Naive thymus-derived CD4-positive, alpha-beta T cell (primary cell): ENCODE data around the gene OXSR1. TPM values are rescaled to one million over a fixed set of nuclear protein-coding genes. Genes with fewer than 3 reads are reported as not detected.
A peak's percentile ranks its signal among the peaks of the same experiment; 100 is the strongest.
"Not testable (repeated sequence)": the region's sequence is repeated elsewhere in the genome, so short reads cannot be mapped to it uniquely, and the experiment has no call there.

ENCODE experiments used
- ATAC-seq: fragments of 150-1000 bp; cut with Tn5 transposase; 2 replicates; pipeline ENCODE4 v1.10.0; 2021; ENCODE audit warnings: mild to moderate bottlenecking, moderate library complexity
- CTCF ChIA-PET: fragments of 350-600 bp; sonication (Branson Sonifier 250); formaldehyde crosslinking; loops from one replicate; lab custom pipeline; 2021; ENCODE audit warnings: antibody characterized with exemption; lab: Charles Lee
- POLR2A ChIA-PET: fragments of 350-600 bp; sonication (Branson Sonifier 250); formaldehyde crosslinking; loops from one replicate; lab custom pipeline; 2021; ENCODE audit warnings: antibody characterized with exemption, inconsistent platforms; lab: Charles Lee
- DNase-seq, 9 donors: peaks; one replicate each; pipeline versions ENCODE4 v3.0.0 to v3.0.0-alpha.2; 2020 to 2022; ENCODE audit warnings: mixed read lengths in 1 of 9
- H3K27ac ChIP-seq: one replicate; pipeline ENCODE4 v1.7.0; 2013; ENCODE audit warnings: mild to moderate bottlenecking, low read depth, low read length, moderate library complexity
- H3K27me3 ChIP-seq, 2 donors: one replicate each; pipeline ENCODE4 v1.7.0; 2013; ENCODE audit warnings: low read length in 2 of 2, mild to moderate bottlenecking in 2 of 2, moderate library complexity in 2 of 2; ENCODE audit not compliant: control insufficient read depth in 2 of 2, insufficient read depth in 2 of 2
- H3K36me3 ChIP-seq, 3 experiments: 1 replicate in 2 of 3; 2 replicates in 1 of 3; pipeline ENCODE4 v1.7.0; 2013; ENCODE audit warnings: low read length in 3 of 3, mild to moderate bottlenecking in 3 of 3, moderate library complexity in 1 of 3; ENCODE audit not compliant: insufficient read depth in 3 of 3, control insufficient read depth in 2 of 3
- H3K4me1 ChIP-seq, 2 donors: one replicate each; pipeline ENCODE4 v1.7.0; 2013; ENCODE audit warnings: low read length in 2 of 2, mild to moderate bottlenecking in 2 of 2, moderate library complexity in 1 of 2; ENCODE audit not compliant: control insufficient read depth in 2 of 2, insufficient read depth in 2 of 2
- H3K4me3 ChIP-seq: 2 replicates; pipeline ENCODE4 v1.7.0; 2013; ENCODE audit warnings: mild to moderate bottlenecking, low read length
- H3K9me3 ChIP-seq, 3 experiments: 1 replicate in 2 of 3; 2 replicates in 1 of 3; pipeline ENCODE4 v1.7.0; 2013; ENCODE audit warnings: low read length in 3 of 3; ENCODE audit not compliant: control insufficient read depth in 2 of 3
- H3K27ac Mint-ChIP-seq, 9 donors: one replicate each; pipeline ENCODE4 v1.8.0; 2020 to 2022; ENCODE audit warnings: mixed read lengths in 9 of 9, mild to moderate bottlenecking in 8 of 9, moderate library complexity in 5 of 9, inconsistent platforms in 2 of 9
- H3K27me3 Mint-ChIP-seq, 5 donors: one replicate each; pipeline ENCODE4 v1.8.0; 2021 to 2022; ENCODE audit warnings: mixed read lengths in 5 of 5, mild to moderate bottlenecking in 1 of 5
- H3K36me3 Mint-ChIP-seq, 5 donors: one replicate each; pipeline ENCODE4 v1.8.0; 2020 to 2022; ENCODE audit warnings: mixed read lengths in 5 of 5, mild to moderate bottlenecking in 3 of 5, inconsistent platforms in 1 of 5
- H3K4me1 Mint-ChIP-seq, 7 donors: one replicate each; pipeline ENCODE4 v1.8.0; 2020 to 2022; ENCODE audit warnings: mixed read lengths in 7 of 7, mild to moderate bottlenecking in 3 of 7, inconsistent platforms in 1 of 7
- H3K4me3 Mint-ChIP-seq, 10 donors: one replicate each; pipeline ENCODE4 v1.8.0; 2020 to 2022; ENCODE audit warnings: mild to moderate bottlenecking in 10 of 10, mixed read lengths in 10 of 10, moderate library complexity in 6 of 10, inconsistent platforms in 2 of 10
- H3K9me3 Mint-ChIP-seq, 11 donors: one replicate each; pipeline ENCODE4 v1.8.0; 2020 to 2022; ENCODE audit warnings: mixed read lengths in 11 of 11, mild to moderate bottlenecking in 4 of 11, inconsistent platforms in 1 of 11, moderate library complexity in 1 of 11
- intact Hi-C, 2 donors: fragments of 100-400 bp; cut with micrococcal nuclease; formaldehyde crosslinking; loops; one replicate each; pipeline ENCODE4 v1.15.1; 2023
- polyA plus RNA-seq, 2 donors: library from polyadenylated mRNA; unstranded; fragments of 300-500 nt; fragmentation: Illumina TruSeq; gene quantifications; one replicate each; pipeline ENCODE4 v1.2.3, GENCODE V29; 2021
- total RNA-seq, 6 experiments: library from RNA in 5 of 6; stranded (reverse) in 5 of 6; gene quantifications; 1 replicate in 5 of 6; 2 replicates in 1 of 6; pipeline ENCODE4 v1.2.3 and lab custom pipeline; 2021 to 2026

The OXSR1 gene
- total and polyA plus RNA-seq, 7 experiments from 2014 or later, result 12.3 to 59.7 (median 35.9) TPM

DNA sequence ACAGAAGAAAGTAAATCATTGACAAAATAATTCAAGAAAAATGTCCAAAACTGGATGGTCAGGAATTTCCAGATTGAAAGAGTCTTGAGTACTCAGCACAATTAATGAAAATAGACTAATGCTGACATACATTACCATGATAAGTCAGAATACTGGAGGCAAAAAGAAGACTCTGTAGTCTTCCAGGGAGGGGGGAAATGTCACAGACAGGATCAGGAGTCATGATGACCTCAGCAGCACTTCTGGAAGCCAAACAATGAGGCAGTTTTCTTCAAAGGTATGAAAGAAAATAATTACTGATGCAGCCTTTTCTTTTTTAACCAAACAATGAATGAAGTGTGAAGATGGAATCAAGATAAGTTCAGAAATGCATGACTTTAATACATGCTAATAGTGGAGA is 70.1 kb downstream of the OXSR1 start:
- no peaks in the 10 kb centered on the region for H3K4me1 ChIP-seq
- ATAC-seq, result no peak
- CTCF ChIA-PET, result no interaction called here
- no peak overlapping the region for H3K4me3 Mint-ChIP-seq
- H3K36me3 Mint-ChIP-seq, result peaks cover 55 to 95% (median 85%) of the 10 kb centered on the region in 5 donors
- H3K4me3 ChIP-seq, result no peak overlapping the region
- peaks cover 0 to 4% (median 0%) of the 10 kb centered on the region in 3 experiments for H3K9me3 ChIP-seq
- peaks cover 0 to 9% (median 0%) of the 10 kb centered on the region in 7 donors for H3K4me1 Mint-ChIP-seq
- H3K27me3 Mint-ChIP-seq, result no peaks in the 10 kb centered on the region
- no peak overlapping the region for H3K27ac ChIP-seq
- POLR2A ChIA-PET, result no interaction called here
- H3K36me3 ChIP-seq, result peaks cover 4 to 45% (median 12%) of the 10 kb centered on the region in 3 experiments
- H3K9me3 Mint-ChIP-seq, result peaks cover 7 to 52% (median 28%) of the 10 kb centered on the region in 11 donors
- H3K27me3 ChIP-seq, result no peaks in the 10 kb centered on the region
- H3K27ac Mint-ChIP-seq, result no peak overlapping the region
- DNase-seq, result no peak
- intact Hi-C loops, result no loop called here

DNA sequence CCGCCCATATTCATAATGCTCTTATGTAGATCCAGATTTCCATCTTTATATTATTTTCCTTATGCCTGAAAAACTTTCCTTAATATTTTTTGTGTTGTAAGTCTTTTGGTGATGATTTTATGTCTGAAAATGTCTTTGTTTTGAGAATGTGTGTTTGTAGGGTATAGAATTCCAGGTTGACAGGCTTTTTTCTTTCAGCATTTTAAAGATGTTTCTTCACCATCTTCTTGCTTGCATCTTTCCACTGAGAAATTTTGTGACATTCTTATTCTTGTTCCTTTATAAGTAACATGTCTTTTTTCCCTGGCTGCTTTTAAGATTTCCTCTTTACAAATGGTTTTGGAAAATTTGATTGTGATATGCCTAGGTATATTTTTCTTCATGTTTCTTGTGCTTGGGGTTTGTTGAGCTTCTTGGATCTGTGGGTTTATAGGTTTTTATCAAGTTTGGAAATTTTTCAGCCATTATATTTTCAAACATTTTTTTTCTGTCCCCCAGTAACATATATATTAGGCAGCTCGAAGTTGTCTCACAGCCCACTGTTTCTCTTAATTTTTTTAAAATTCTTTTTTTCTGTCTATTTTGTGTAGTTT is 73.2 kb downstream of the OXSR1 start:
- Histone ChIP-seq H3K27me3 (no peaks in the 10 kb centered on the region), H3K4me3 (no peak overlapping the region), H3K27ac (no peak overlapping the region), H3K36me3 (peaks cover 4 to 36% (median 12%) of the 10 kb centered on the region in 3 experiments), H3K4me1 (no peaks in the 10 kb centered on the region), H3K9me3 (peaks cover 0 to 4% (median 0%) of the 10 kb centered on the region in 3 experiments)
- intact Hi-C loops, result no loop called here
- Mint-ChIP-seq H3K36me3 (peaks cover 52 to 80% (median 66%) of the 10 kb centered on the region in 5 donors), H3K4me3 (no peak overlapping the region), H3K27me3 (no peaks in the 10 kb centered on the region), H3K4me1 (peaks cover 0 to 9% (median 0%) of the 10 kb centered on the region in 7 donors), H3K9me3 (peaks cover 7 to 52% (median 28%) of the 10 kb centered on the region in 11 donors), H3K27ac (no peak overlapping the region)
- DNase-seq, result no peak
- POLR2A ChIA-PET, result no interaction called here
- CTCF ChIA-PET, result interaction anchor here (1.1 kb wide), 1 partner anchor 264 kb away, joined by 3 read pairs; no protein-coding TSS in a partner anchor
- ATAC-seq, result no peak

DNA sequence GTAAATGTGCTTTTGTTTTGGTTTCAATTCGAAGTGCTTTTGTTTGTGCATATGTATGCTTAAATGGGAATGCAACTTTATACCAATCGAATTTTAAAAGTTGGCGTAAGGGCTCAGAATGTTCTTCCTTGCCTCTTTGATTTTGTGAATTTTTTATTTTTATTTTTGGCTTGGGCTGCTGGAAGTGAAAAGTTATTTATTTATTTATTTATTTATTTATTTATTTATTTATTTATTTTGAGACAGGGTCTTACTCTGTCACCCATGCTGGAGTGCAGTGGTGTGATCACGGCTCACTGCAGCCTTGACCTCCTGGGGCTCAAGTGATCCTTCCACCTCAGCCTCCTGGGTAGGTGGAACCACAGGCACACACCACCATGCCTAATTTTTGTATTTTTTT is 77.5 kb downstream of the OXSR1 start:
- POLR2A ChIA-PET, H3K27me3 Mint-ChIP-seq, H3K27me3 ChIP-seq, H3K27ac Mint-ChIP-seq, H3K27ac ChIP-seq, H3K9me3 ChIP-seq, DNase-seq, H3K4me3 Mint-ChIP-seq, CTCF ChIA-PET, ATAC-seq, H3K4me1 ChIP-seq, H3K4me3 ChIP-seq: not testable (repeated sequence)
- H3K36me3 Mint-ChIP-seq, result peaks cover 21 to 74% (median 38%) of the 10 kb centered on the region in 5 donors
- intact Hi-C loops, result loop anchor here in 1 of 2 donors (2.0 to 5.0 kb wide), 2 partner anchors 56 to 124 kb away; no protein-coding TSS in a partner anchor
- H3K9me3 Mint-ChIP-seq, result peaks cover 0 to 21% (median 11%) of the 10 kb centered on the region in 11 donors
- peaks cover 0 to 12% (median 0%) of the 10 kb centered on the region in 7 donors for H3K4me1 Mint-ChIP-seq
- H3K36me3 ChIP-seq, result peaks cover under 1 to 16% (median 5%) of the 10 kb centered on the region in 3 experiments

DNA sequence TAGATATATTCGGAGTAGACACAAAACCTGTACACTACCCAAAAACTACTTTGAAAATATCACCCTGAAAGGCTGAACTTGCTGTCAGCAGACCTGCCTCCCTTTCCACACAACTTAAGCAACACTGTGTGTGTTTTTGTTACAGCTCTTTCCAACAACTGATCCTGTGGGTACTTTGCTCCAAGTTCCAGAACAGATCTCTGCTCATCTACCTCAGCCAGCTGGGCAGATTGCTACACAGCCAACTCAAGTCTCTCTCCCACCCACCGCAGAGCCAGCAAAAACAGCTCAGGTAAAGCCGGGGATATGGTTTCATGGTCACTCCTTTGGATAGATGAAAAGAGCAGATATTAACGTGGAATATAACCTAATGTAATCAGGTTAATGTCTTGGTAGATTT is 80.6 kb downstream of the OXSR1 start:
- intact Hi-C loops, result loop anchor here in 1 of 2 donors (5.0 kb wide), 1 partner anchor 109 kb away; the partner anchor contains the start of genes ACAA1 and MYD88
- H3K27ac Mint-ChIP-seq, result peak overlapping the region in 1 of 9 donors; percentile 7
- no peaks in the 10 kb centered on the region for H3K4me1 ChIP-seq
- CTCF ChIA-PET, result no interaction called here
- H3K27me3 ChIP-seq, result no peaks in the 10 kb centered on the region
- H3K36me3 Mint-ChIP-seq, result peaks cover 9 to 60% (median 21%) of the 10 kb centered on the region in 5 donors
- no peaks in the 10 kb centered on the region for H3K9me3 ChIP-seq
- peaks cover 4 to 27% (median 18%) of the 10 kb centered on the region in 3 experiments for H3K36me3 ChIP-seq
- POLR2A ChIA-PET, result no interaction called here
- H3K4me3 ChIP-seq, result no peak overlapping the region
- ATAC-seq (no peak), DNase-seq (no peak)
- H3K9me3 Mint-ChIP-seq, result no peaks in the 10 kb centered on the region
- H3K27me3 Mint-ChIP-seq, result no peaks in the 10 kb centered on the region
- H3K27ac ChIP-seq, result no peak overlapping the region
- H3K4me3 Mint-ChIP-seq, result no peak overlapping the region
- peaks cover 0 to 6% (median 0%) of the 10 kb centered on the region in 7 donors for H3K4me1 Mint-ChIP-seq

DNA sequence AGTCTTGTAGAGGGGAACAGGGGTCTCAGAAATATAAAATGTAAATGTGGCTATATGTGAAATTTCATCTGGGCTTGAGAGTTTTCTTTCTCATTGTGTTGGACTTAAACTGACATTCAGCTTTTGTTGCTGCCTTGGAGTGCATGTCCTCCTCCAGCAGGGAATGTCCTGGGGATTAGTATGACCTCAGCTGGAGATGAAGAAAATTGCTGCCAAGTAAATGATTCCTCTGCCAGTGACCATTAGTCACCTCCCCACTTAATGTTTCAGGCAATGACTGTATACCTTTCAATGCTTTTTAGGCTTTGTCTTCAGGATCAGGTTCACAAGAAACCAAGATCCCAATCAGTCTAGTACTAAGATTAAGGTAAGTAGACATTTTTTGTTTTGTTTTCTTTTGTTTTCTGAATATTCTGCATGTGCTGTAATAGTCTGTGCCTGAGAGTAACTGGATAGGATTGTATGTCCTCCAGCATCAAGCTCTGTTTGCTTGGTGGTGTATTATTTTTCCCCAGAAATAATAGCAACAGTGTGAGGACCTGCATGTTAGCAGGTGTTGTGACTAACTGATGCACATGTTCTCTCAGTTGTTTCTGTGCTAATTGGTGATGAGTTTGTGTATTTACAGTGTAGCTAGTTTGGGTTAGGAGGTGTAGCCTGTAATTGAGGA is 82.2 kb downstream of the OXSR1 start:
- H3K4me1 Mint-ChIP-seq, result peaks cover 0 to 6% (median 0%) of the 10 kb centered on the region in 7 donors
- POLR2A ChIA-PET, result no interaction called here
- no peak overlapping the region for H3K4me3 Mint-ChIP-seq
- H3K4me1 ChIP-seq, result no peaks in the 10 kb centered on the region
- intact Hi-C loops, result loop anchor here in 1 of 2 donors (5.0 kb wide), 1 partner anchor 110 kb away; the partner anchor contains the start of genes ACAA1 and MYD88
- ATAC-seq (no peak), DNase-seq (no peak)
- no peak overlapping the region for H3K4me3 ChIP-seq
- no peaks in the 10 kb centered on the region for H3K9me3 Mint-ChIP-seq
- CTCF ChIA-PET, result interaction anchor here (0.7 kb wide), 1 partner anchor 143 kb away, joined by 3 read pairs; no protein-coding TSS in a partner anchor
- no peak overlapping the region for H3K27ac ChIP-seq
- H3K27ac Mint-ChIP-seq, result peak overlapping the region in 2 of 9 donors; percentile 55 to 91
- H3K27me3 ChIP-seq, result no peaks in the 10 kb centered on the region
- H3K36me3 ChIP-seq, result peaks cover 8 to 43% (median 18%) of the 10 kb centered on the region in 3 experiments
- peaks cover 9 to 70% (median 29%) of the 10 kb centered on the region in 5 donors for H3K36me3 Mint-ChIP-seq
- no peaks in the 10 kb centered on the region for H3K27me3 Mint-ChIP-seq
- no peaks in the 10 kb centered on the region for H3K9me3 ChIP-seq

DNA sequence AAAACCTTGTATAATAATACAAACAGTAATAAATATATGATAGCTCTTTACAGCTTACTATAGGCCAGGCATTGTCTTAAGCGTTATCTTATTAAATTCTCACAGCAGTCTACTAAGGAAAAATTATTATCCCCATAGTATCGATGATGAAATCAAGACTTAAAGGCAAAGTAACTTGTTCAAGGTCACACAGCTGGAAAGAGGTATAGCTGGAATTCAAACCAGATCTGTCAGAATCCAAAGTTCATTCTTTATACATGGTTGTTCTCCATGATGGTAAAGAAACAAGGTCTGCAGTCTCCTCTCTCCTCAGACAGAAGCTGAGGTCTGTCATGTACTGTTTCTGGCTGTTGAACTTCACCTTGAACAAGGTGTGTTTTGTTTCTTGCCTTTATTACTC is 84.9 kb downstream of the OXSR1 start:
- ATAC-seq (no peak), DNase-seq (no peak)
- CTCF ChIA-PET, result no interaction called here
- intact Hi-C loops, result loop anchor here in 1 of 2 donors (10.0 kb wide), 1 partner anchor 235 kb away; no protein-coding TSS in a partner anchor
- Mint-ChIP-seq H3K4me3 (no peak overlapping the region), H3K36me3 (peaks cover 9 to 74% (median 27%) of the 10 kb centered on the region in 5 donors), H3K4me1 (peaks cover 0 to 9% (median 2%) of the 10 kb centered on the region in 7 donors), H3K27ac (peak overlapping the region in 1 of 9 donors; percentile 32), H3K9me3 (peaks cover 0 to 1% (median 0%) of the 10 kb centered on the region in 11 donors), H3K27me3 (no peaks in the 10 kb centered on the region)
- H3K4me1 ChIP-seq, result no peaks in the 10 kb centered on the region
- H3K36me3 ChIP-seq, result peaks cover 8 to 62% (median 18%) of the 10 kb centered on the region in 3 experiments
- no peak overlapping the region for H3K27ac ChIP-seq
- H3K4me3 ChIP-seq, result no peak overlapping the region
- H3K9me3 ChIP-seq, result no peaks in the 10 kb centered on the region
- POLR2A ChIA-PET, result no interaction called here
- H3K27me3 ChIP-seq, result no peaks in the 10 kb centered on the region
